Caco-2 (cell line): ENCODE data around the gene UNK. TPM values are rescaled to one million over a fixed set of nuclear protein-coding genes. Genes with fewer than 3 reads are reported as not detected.

Experiments used
- BruUV-seq: library from RNA; stranded (reverse); fragments of 400-500 nt; replicated peaks from 2 replicates; lab custom pipeline; 2021; lab: Mats Ljungman, UMichigan
- CTCF ChIA-PET: fragments of 300-600 bp; sonication (Branson Sonifier 250); formaldehyde crosslinking; loops from one replicate; lab custom pipeline; 2022; ENCODE audit warnings: antibody characterized with exemption; lab: Charles Lee
- POLR2A ChIA-PET: fragments of 300-600 bp; sonication (Branson Sonifier 250); formaldehyde crosslinking; loops from one replicate; lab custom pipeline; 2022; ENCODE audit warnings: antibody characterized with exemption; lab: Charles Lee
- DNase-seq, 2 experiments: peaks; one replicate each; pipeline versions ENCODE4 v3.0.0 to v3.0.0-alpha.2; 2020 to 2022
- H3K27me3 ChIP-seq: replicated peaks from 2 replicates; pipeline ENCODE4 v1.6.0; 2011; ENCODE audit warnings: low read length; ENCODE audit not compliant: control insufficient read depth, insufficient read depth
- H3K36me3 ChIP-seq: 2 replicates; pipeline ENCODE4 v1.5.1; 2011; ENCODE audit warnings: low read length; ENCODE audit not compliant: control insufficient read depth, insufficient read depth
- H3K4me1 ChIP-seq: fragments of 250-450 bp; sonication (Bioruptor Pico); 2 replicates; pipeline ENCODE4 v1.5.1; 2020; ENCODE audit warnings: mild to moderate bottlenecking
- H3K4me3 ChIP-seq: 2 replicates; pipeline ENCODE4 v1.5.1; 2011; ENCODE audit warnings: low read depth, mild to moderate bottlenecking, control low read depth, low read length
- H3K9me3 ChIP-seq: fragments of 250-450 bp; sonication (Bioruptor Pico); 2 replicates; pipeline ENCODE4 v1.5.1; 2020; ENCODE audit warnings: mild to moderate bottlenecking, moderate library complexity
- H3K27ac Mint-ChIP-seq: one replicate; pipeline ENCODE4 v1.8.0; 2022; ENCODE audit warnings: mixed read lengths; ENCODE audit not compliant: unreplicated experiment
- H3K27me3 Mint-ChIP-seq: one replicate; pipeline ENCODE4 v1.8.0; 2022; ENCODE audit warnings: mixed read lengths; ENCODE audit not compliant: insufficient read depth, unreplicated experiment
- H3K36me3 Mint-ChIP-seq: one replicate; pipeline ENCODE4 v1.8.0; 2022; ENCODE audit warnings: mild to moderate bottlenecking, mixed read lengths; ENCODE audit not compliant: insufficient read depth, unreplicated experiment
- H3K4me1 Mint-ChIP-seq: one replicate; pipeline ENCODE4 v1.8.0; 2022; ENCODE audit warnings: low read depth, mixed read lengths; ENCODE audit not compliant: unreplicated experiment
- H3K4me3 Mint-ChIP-seq: one replicate; pipeline ENCODE4 v1.8.0; 2022; ENCODE audit warnings: mild to moderate bottlenecking, moderate library complexity, mixed read lengths; ENCODE audit not compliant: unreplicated experiment
- H3K9me3 Mint-ChIP-seq: one replicate; pipeline ENCODE4 v1.8.0; 2022; ENCODE audit warnings: mixed read lengths; ENCODE audit not compliant: unreplicated experiment
- CTCF ChIP-seq, 2 experiments: fragments of 200-600 bp in 1 of 2; IDR thresholded peaks; 1 replicate in 1 of 2; 2 replicates in 1 of 2; pipeline versions ENCODE4 v1.5.1 to v1.8.0; 2011 to 2022; ENCODE audit warnings: antibody characterized with exemption in 1 of 2, control low read depth in 1 of 2, inconsistent platforms in 1 of 2, low read depth in 1 of 2, low read length in 1 of 2, mild to moderate bottlenecking in 1 of 2, moderate library complexity in 1 of 2; ENCODE audit not compliant: insufficient read depth in 1 of 2, severe bottlenecking in 1 of 2, unreplicated experiment in 1 of 2
- intact Hi-C: fragments of 100-400 bp; cut with micrococcal nuclease; formaldehyde crosslinking; loops from one replicate; pipeline ENCODE4 v1.10.0; 2022; ENCODE audit not compliant: unreplicated experiment
- total RNA-seq: library from RNA; stranded (reverse); gene quantifications from 2 replicates; pipeline ENCODE4 v1.2.3, GENCODE V29; 2022

The UNK gene
- total RNA-seq, 1 experiment from 2014 or later: 33.3 TPM

GRCh38 chr17:75785016-75785890 lies 647 bp downstream of the UNK start:
- H3K27me3 ChIP-seq: no peaks in the 10 kb centered on the region
- no peaks in the 10 kb centered on the region for H3K9me3 Mint-ChIP-seq
- peaks cover 15% of the 10 kb centered on the region for H3K4me1 Mint-ChIP-seq
- intact Hi-C loops: loop anchor here (5.0 to 10.0 kb wide), 2 partner anchors 42 to 190 kb away; partner anchors contain the start of genes ACOX1 and TEN1
- peak overlapping the region; percentile 55 for H3K4me3 ChIP-seq
- no peaks in the 10 kb centered on the region for H3K36me3 ChIP-seq
- POLR2A ChIA-PET: interaction anchor here (0.5 to 2.5 kb wide), 6 partner anchors 9 to 388 kb away, joined by 3 to 11 read pairs (median 4); partner anchors contain the start of genes FBF1 and WBP2
- peak; percentile 95 for DNase-seq
- H3K27ac Mint-ChIP-seq: peak overlapping the region; percentile 97
- TSS peak; percentile 61 for BruUV-seq
- CTCF ChIA-PET: interaction anchor here (0.7 to 3.6 kb wide), 4 partner anchors 21 to 495 kb away, joined by 3 to 27 read pairs (median 4); partner anchors contain the start of gene GALK1
- TF ChIP-seq CTCF (IDR thresholded peaks at IDR 0.05; ENCODE audit: insufficient read depth in 1 of 2, low read depth in 1 of 2, low read length in 1 of 2, severe bottlenecking in 1 of 2, unreplicated experiment in 1 of 2): no peak
- peaks cover 21% of the 10 kb centered on the region for H3K36me3 Mint-ChIP-seq
- H3K4me3 Mint-ChIP-seq: peak overlapping the region; percentile 84
- H3K27me3 Mint-ChIP-seq: no peaks in the 10 kb centered on the region
- no peaks in the 10 kb centered on the region for H3K9me3 ChIP-seq
- peaks cover 34% of the 10 kb centered on the region for H3K4me1 ChIP-seq

GRCh38 chr17:75791254-75791653 lies 6.6 kb downstream of the UNK start:
- no peaks in the 10 kb centered on the region for H3K27me3 ChIP-seq
- ChIA-PET CTCF (no interaction called here), POLR2A (interaction anchor here (0.7 kb wide), 1 partner anchor 11 kb away, joined by 3 read pairs; a partner anchor contains a TSS)
- Mint-ChIP-seq H3K27ac (no peak overlapping the region), H3K4me3 (no peak overlapping the region), H3K27me3 (no peaks in the 10 kb centered on the region), H3K4me1 (peaks cover 1% of the 10 kb centered on the region), H3K9me3 (no peaks in the 10 kb centered on the region), H3K36me3 (peaks cover 23% of the 10 kb centered on the region)
- no peak for TF ChIP-seq CTCF (IDR thresholded peaks at IDR 0.05; ENCODE audit: insufficient read depth in 1 of 2, low read depth in 1 of 2, low read length in 1 of 2, severe bottlenecking in 1 of 2, unreplicated experiment in 1 of 2)
- no TSS peak for BruUV-seq
- H3K4me1 ChIP-seq: peaks cover 4% of the 10 kb centered on the region
- H3K36me3 ChIP-seq: peaks cover 2% of the 10 kb centered on the region; the same call in 1 of the 2 replicates
- intact Hi-C loops: no loop called here
- DNase-seq: no peak
- no peak overlapping the region for H3K4me3 ChIP-seq
- H3K9me3 ChIP-seq: no peaks in the 10 kb centered on the region

- Histone ChIP-seq H3K27me3 (no peaks in the 10 kb centered on the region), H3K4me1 (no peaks in the 10 kb centered on the region), H3K36me3 (peaks cover 2% of the 10 kb centered on the region; the same call in 1 of the 2 replicates), H3K9me3 (no peaks in the 10 kb centered on the region), H3K4me3 (no peak overlapping the region)
- BruUV-seq: no TSS peak
- H3K36me3 Mint-ChIP-seq: peaks cover 23% of the 10 kb centered on the region
- CTCF ChIA-PET: no interaction called here
- H3K27me3 Mint-ChIP-seq: no peaks in the 10 kb centered on the region
- no peaks in the 10 kb centered on the region for H3K9me3 Mint-ChIP-seq
- intact Hi-C loops: no loop called here
- no peak for TF ChIP-seq CTCF (IDR thresholded peaks at IDR 0.05; ENCODE audit: insufficient read depth in 1 of 2, low read depth in 1 of 2, low read length in 1 of 2, severe bottlenecking in 1 of 2, unreplicated experiment in 1 of 2)
- DNase-seq: no peak
- no peaks in the 10 kb centered on the region for H3K4me1 Mint-ChIP-seq
- POLR2A ChIA-PET: no interaction called here
- no peak overlapping the region for H3K4me3 Mint-ChIP-seq
- H3K27ac Mint-ChIP-seq: no peak overlapping the region
Observed at GRCh38 chr17:75793460-75793859, 8.9 kb downstream of the UNK start.
